HG02970 (cell line): ENCODE results near the gene ZMYND8.

Experiments
- ATAC-seq: cut with Tn5 transposase; IDR thresholded peaks from one replicate; pipeline ENCODE4 v1.9.1; 2021; ENCODE audit warnings: mild to moderate bottlenecking, moderate library complexity, moderate number of reproducible peaks; ENCODE audit not compliant: unreplicated experiment, low FRiP score

Gene ZMYND8

GRCh38 chr20:47354714-47355488, 1.6 kb downstream of the ZMYND8 start:
- no peak for ATAC-seq

- ATAC-seq: no peak
Measured at GRCh38 chr20:47354464-47354713, 2.1 kb downstream of the ZMYND8 start.

GRCh38 chr20:47353692-47354463, 2.6 kb downstream of the ZMYND8 start:
- no peak for ATAC-seq

GRCh38 chr20:47353239-47353691, 3.2 kb downstream of the ZMYND8 start:
- ATAC-seq: no peak

- no peak for ATAC-seq
Measured at GRCh38 chr20:47352332-47353238, 3.9 kb downstream of the ZMYND8 start.

GRCh38 chr20:47351643-47352331, 4.7 kb downstream of the ZMYND8 start:
- no peak for ATAC-seq

GRCh38 chr20:47350691-47351545, 5.6 kb downstream of the ZMYND8 start:
- no peak for ATAC-seq

GRCh38 chr20:47350181-47350550, 6.3 kb downstream of the ZMYND8 start:
- no peak for ATAC-seq

GRCh38 chr20:47349365-47350180, 6.9 kb downstream of the ZMYND8 start:
- no peak for ATAC-seq

GRCh38 chr20:47348539-47349142, 7.9 kb downstream of the ZMYND8 start:
- ATAC-seq: no peak

- no peak for ATAC-seq
Measured at GRCh38 chr20:47347661-47348435, 8.7 kb downstream of the ZMYND8 start.

GRCh38 chr20:47346172-47346571, 10.3 kb downstream of the ZMYND8 start:
- ATAC-seq: no peak

- ATAC-seq: no peak
Measured at GRCh38 chr20:47345214-47345613, 11.3 kb downstream of the ZMYND8 start.

GRCh38 chr20:47343007-47343472, 13.5 kb downstream of the ZMYND8 start:
- no peak for ATAC-seq

- no peak for ATAC-seq
Measured at GRCh38 chr20:47338131-47338628, 18.3 kb downstream of the ZMYND8 start.

GRCh38 chr20:47337413-47337812, 19.1 kb downstream of the ZMYND8 start:
- no peak for ATAC-seq

- ATAC-seq: no peak
Measured at GRCh38 chr20:47336129-47336754, 20.3 kb downstream of the ZMYND8 start.
